GM18867 (cell line): ENCODE measurements around the gene TENM3.

ENCODE experiments used
- ATAC-seq: cut with Tn5 transposase; IDR thresholded peaks from one replicate; pipeline ENCODE4 v1.9.1; 2021; ENCODE audit warnings: mild to moderate bottlenecking, moderate library complexity; ENCODE audit not compliant: unreplicated experiment

The TENM3 gene

GRCh38 chr4:182280436-182281111 is 37.4 kb downstream of the TENM3 start:
- ATAC-seq, result no peak

DNA sequence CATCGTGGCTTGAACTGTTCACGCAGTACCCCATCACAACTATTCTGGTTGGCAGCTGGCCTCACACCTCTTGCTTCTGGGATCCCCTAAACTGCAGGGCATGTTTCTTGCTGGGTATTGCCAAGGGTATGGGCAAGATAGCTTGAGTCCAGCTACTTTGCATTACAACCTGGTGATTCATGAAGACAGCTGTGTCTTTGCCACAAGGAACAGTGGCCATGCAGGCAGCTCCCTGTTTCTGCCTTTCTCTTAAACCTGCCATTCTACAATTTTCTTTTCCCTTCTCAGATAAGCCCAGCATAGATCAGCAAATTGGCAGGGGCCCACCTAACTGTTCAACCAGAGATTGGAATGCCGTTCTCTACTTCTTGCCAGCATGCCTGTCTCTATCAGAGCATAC is 42.8 kb downstream of the TENM3 start:
- no peak for ATAC-seq

- ATAC-seq, result no peak
Measured at GRCh38 chr4:182286931-182287330, 43.7 kb downstream of the TENM3 start.

- ATAC-seq, result no peak
Measured at GRCh38 chr4:182288534-182288933, 45.3 kb downstream of the TENM3 start.

GRCh38 chr4:182289809-182290208 is 46.6 kb downstream of the TENM3 start:
- no peak for ATAC-seq

DNA sequence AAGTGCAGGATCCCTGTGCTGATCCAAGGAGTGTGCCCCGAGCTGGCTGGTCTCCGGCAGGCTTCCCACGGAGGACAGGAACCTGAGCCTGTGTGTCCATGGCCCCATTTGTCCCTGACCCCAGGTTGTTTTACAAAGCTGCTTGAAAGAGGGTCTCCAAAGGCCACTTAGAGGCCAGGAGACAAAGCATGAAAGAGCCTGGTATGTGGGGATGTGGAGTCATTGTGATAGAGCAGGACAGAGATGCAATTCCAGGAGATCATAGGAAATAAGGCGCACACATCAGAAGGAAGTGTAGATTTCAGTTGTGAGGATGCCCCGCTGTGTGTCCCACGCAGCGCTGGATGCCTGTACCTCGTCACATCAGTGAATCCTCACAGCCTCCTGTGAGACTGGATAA is 48.0 kb downstream of the TENM3 start:
- ATAC-seq, result no peak

DNA sequence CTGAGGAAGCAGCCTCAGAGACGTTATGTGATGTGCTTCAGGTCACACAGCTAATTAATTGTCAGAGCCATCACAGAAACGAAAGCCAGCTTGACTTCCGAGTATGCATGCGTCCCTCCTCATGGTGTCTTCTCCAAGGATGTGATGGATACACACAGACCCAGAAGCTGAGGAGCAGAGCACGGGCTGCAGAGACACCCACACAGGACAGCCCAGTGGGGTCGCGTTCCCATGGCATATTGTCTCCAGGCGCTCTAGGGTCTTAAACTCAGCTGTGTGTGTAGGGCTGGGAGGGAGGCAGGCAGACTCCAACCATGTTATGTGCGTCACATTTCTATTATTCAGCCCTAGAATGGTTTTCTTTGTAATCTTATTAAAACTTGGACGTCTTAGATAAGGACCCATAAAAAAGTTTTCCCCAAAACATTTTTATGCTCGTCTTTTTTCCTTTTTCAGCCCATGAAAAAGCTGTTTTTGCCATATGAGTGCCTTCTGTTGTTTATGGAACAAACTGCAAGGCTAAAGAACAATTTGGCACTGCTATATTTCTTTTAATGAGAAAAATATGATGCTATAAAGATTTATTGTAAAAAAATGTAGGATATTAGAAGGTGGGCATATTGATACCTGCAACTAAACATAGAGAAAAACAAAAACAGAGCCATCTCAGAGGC is 48.5 kb downstream of the TENM3 start:
- ATAC-seq, result no peak

DNA sequence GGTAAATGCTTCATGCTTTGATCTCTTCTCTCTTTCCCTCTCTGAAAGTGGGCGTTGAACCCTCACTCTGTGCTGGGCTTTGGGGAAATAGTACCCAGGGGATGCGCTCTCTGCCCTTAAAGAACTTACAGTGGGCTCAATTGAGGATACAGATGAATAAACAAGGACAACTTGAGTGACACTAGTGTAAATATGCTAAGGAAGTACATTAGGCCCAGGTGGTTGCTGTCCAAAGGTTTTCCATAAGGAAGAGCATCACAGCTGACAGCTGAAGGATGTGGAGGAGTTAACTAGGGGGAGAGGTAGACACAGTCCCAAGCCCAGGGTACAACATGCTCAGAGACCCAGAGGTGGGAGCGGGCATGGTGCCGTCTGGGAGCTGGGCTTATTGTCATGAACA is 49.4 kb downstream of the TENM3 start:
- no peak for ATAC-seq

DNA sequence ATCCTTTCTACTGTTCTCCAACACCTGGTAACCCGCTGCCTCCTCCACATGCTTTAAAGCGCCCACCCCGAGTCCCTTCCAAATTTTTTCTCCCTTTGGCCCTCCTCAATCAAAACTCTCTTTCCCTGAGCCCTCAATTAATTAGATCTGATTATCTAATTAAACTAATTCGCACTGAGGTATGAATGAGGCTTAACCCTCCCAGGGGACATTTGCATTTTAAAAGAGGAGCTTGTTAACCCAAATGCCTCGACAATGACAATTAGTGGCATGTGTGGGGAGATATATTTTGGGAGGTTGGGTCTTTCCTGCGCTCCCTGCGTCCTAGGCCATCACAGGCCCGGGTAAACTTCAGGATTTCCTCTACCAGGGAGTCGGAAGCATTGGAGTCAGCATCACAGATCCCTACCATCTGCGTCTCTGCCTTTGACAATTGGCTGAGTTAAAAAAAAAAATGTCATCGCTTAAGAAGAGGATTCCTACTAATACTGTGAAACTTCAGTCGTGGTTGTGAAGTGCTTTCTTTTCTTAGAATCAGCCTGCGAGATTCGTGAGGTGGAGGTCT is 50.6 kb downstream of the TENM3 start:
- no peak for ATAC-seq

DNA sequence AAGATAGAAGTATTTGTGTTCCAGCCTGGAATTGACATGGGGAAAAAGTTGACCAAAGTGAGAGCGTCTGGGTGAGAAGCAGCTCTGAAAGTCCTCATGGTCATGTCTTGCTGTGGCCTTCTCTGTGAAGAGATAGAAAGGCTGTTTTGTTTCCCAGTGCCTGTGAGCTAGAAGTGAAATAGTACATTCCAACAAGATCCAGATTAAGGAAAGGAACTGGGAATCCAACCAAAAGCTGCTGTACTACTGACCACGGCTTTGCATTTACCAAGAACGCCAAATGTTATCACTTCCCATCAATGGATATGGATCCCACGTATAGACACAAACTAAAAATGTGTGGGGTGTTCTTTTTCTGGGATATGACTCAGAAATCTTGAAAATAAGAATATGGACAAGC is 51.2 kb downstream of the TENM3 start:
- ATAC-seq, result no peak

GRCh38 chr4:182297659-182298058 is 54.5 kb downstream of the TENM3 start:
- no peak for ATAC-seq

DNA sequence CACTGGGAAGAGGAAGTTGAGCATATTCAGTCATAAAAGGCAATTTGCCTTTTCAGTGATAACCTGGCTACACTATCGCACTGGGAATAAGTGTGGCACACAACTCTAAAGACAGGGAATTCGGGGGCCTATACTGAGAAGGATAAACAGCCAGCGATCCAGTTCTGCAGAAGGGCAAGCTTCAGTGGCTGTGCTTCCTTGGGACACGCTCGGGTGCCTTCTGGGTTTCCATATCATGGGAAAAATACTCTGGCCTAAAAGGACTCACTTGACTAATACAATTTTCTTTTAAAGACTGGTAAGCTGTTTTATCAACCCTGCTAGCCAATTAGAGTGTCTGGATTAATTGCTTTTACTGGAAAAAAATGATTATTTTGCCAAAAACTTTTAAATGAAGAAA is 58.5 kb downstream of the TENM3 start:
- no peak for ATAC-seq

DNA sequence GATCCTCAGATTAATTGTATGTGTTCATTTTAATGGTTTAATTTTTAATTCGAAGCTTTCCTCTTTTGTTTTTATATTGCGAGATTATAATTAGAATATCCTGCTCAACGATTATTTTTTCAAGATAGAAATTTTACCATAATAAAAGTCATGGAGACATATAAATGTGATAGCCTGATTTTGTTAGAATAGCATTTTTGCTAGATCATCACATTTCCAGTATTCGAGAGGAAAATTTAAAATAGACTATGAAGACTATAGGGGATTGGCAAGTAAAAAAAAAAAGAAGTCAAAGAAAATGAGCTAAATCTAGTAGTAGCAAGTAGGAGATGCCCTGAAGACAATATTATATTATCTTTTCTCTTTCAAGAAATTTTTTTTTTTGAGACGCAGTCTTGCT is 60.6 kb downstream of the TENM3 start:
- ATAC-seq, result no peak

- peak; percentile 68 for ATAC-seq
Measured at GRCh38 chr4:182306792-182307507, 63.7 kb downstream of the TENM3 start.

- ATAC-seq, result no peak
Measured at GRCh38 chr4:182307746-182308145, 64.5 kb downstream of the TENM3 start.

DNA sequence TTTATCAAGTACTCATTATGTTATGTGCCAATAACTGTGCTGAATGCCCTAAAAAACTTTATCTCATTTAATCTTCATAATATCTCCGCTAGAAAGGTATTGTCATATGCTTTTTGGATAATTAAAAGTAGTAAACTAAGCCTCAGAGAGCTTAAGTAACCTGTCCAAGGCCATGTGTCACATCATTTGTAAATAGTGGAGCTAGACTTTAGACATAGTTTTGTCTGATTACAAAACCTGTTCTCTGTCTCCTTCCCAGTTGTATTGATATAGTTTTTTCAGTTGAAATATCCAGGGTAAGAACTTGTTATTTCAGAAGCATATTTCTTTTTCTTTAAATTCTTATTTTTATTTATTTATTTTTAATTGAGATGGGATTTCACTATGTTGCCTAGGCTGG is 66.7 kb downstream of the TENM3 start:
- no peak for ATAC-seq

- no peak for ATAC-seq
Measured at GRCh38 chr4:182310316-182310715, 67.1 kb downstream of the TENM3 start.

DNA sequence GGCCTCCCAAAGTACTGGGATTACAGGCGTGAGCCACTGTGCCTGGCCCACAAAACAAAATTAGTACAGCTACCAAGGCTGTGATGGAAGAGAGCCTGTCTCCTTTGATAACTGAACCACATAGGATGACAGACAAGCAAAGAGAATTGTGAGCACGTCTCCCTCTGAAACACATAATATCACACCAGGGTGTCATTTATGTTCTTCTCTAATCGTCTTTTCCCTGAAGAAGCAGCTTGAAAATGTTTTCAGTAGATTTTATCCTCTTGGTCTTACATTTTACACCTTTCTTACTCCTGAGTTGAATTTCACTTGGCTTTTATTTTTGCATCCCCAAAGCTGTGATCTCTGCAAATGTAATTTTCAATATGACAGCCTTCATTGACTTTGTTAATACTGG is 67.8 kb downstream of the TENM3 start:
- ATAC-seq, result no peak

DNA sequence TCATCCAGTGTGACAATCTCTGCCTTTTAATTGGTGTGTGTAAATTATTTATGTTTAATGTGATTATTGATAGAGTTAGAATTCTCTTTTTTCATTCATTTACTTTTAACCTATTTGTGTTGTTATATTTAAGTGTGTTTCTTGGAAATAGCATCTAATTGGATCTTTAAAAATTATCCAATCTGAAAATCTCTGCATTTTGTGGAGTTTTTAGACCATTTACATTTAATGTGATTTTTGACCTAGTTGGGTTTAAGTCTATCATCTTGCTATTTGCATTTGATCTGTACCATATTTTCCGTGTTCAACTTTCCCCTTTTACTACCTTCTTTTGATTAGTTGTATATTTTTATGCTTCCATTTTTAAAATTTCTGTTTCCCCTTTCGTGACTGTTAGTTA is 71.3 kb downstream of the TENM3 start:
- ATAC-seq, result no peak

DNA sequence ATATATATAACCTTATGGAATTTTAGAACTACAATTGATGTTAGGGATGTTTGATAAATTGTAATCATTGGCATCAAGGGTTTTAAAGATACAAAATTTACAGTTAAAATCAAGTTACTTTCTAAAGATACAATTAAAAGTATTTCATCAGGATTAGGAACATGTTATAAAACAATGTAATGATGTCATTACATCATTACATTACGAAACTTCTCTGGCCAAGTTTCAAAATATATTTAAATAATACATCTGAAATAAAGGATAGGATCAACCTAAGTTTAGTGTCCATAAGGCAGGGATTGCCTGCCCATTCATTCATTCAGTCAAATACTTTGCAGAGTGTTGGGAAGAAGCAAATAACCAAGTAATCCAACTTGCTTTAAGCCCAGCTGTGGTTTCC is 75.1 kb downstream of the TENM3 start:
- ATAC-seq, result no peak

- ATAC-seq, result no peak
Measured at GRCh38 chr4:182320092-182320491, 76.9 kb downstream of the TENM3 start.

GRCh38 chr4:182320580-182320979 is 77.4 kb downstream of the TENM3 start:
- no peak for ATAC-seq
